BLaER1 treated with 17β-estradiol and CSF1 and Interleukin-3, amounts not matched to agents 10 nM and 100 nM (cell line): ENCODE data around the gene NEK9.
A peak's percentile ranks its signal among the peaks of the same experiment; 100 is the strongest.
"Not testable (repeated sequence)": the region's sequence is repeated elsewhere in the genome, so short reads cannot be mapped to it uniquely, and the experiment has no call there.

ENCODE experiments used
- H3K27ac ChIP-seq, 11 experiments: shearing (Covaris generic); formaldehyde crosslinking; 2 replicates each; pipeline ENCODE4 v1.8.1; 2022
- H3K27me3 ChIP-seq, 11 experiments: shearing (Covaris generic); formaldehyde crosslinking; 2 replicates each; pipeline ENCODE4 v1.8.1; 2022
- H3K36me3 ChIP-seq, 11 experiments: shearing (Covaris generic); formaldehyde crosslinking; 2 replicates each; pipeline ENCODE4 v1.8.1; 2022
- H3K4me1 ChIP-seq, 10 experiments: shearing (Covaris generic); formaldehyde crosslinking; 2 replicates each; pipeline ENCODE4 v1.8.1; 2022
- H3K4me2 ChIP-seq, 11 experiments: shearing (Covaris generic); formaldehyde crosslinking; 2 replicates each; pipeline ENCODE4 v1.8.1; 2022
- H3K4me3 ChIP-seq, 10 experiments: shearing (Covaris generic); formaldehyde crosslinking; 2 replicates each; pipeline ENCODE4 v1.8.1; 2022
- H3K9ac ChIP-seq, 11 experiments: shearing (Covaris generic); formaldehyde crosslinking; 2 replicates each; pipeline ENCODE4 v1.8.1; 2022
- H3K9me3 ChIP-seq, 11 experiments: shearing (Covaris generic); formaldehyde crosslinking; replicated peaks in 1 of 11; 2 replicates each; pipeline ENCODE4 v1.8.1; 2022
- H4K20me1 ChIP-seq, 11 experiments: shearing (Covaris generic); formaldehyde crosslinking; 2 replicates each; pipeline ENCODE4 v1.8.1; 2022
- Cebpa-rat ChIP-seq, 11 experiments: shearing (Covaris generic); IDR thresholded peaks; 2 replicates each; pipeline ENCODE4 v1.8.1; 2022

Gene NEK9

DNA sequence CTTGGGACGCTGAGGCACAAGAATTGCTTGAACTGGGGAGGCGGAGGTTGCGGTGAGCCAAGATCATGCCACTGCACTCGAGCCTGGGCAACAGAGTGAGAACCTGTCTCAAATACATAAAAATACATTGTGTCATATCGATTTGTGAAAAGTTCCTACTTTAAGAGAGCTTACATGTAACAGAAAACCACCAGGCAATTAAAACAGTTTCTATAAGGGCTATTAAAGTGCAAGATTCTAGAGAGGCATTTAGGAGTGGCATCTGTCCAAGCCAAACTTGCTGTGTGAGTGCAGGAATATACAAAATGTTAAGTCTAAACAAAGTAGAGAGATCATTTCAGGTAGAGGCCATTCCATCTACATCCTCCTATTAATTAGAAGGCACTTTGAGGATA lies 1.7 kb upstream of the NEK9 start:
- Histone ChIP-seq H3K4me1 (peaks cover 25 to 63% (median 43%) of the 10 kb centered on the region in 10 experiments), H3K4me3 (no peak overlapping the region), H3K27me3 (no peaks in the 10 kb centered on the region), H3K9me3 (peaks cover 0 to 3% (median 2%) of the 10 kb centered on the region in 11 experiments; a peak in 13 of 22 replicates), H3K9ac (0 out of 22 replicates have a peak overlapping the region, but pooled peaks of 1 of the 11 experiments have one; percentile 99), H4K20me1 (no peaks in the 10 kb centered on the region; a peak in 1 of 22 replicates), H3K27ac (no peak overlapping the region), H3K4me2 (peak overlapping the region; percentile 80 to 99 (median 91); a peak in 14 of 22 replicates), H3K36me3 (peaks cover 24 to 56% (median 39%) of the 10 kb centered on the region in 11 experiments; a peak in 21 of 22 replicates)
- TF ChIP-seq Cebpa-rat (IDR thresholded peaks at IDR 0.05), result no peak

DNA sequence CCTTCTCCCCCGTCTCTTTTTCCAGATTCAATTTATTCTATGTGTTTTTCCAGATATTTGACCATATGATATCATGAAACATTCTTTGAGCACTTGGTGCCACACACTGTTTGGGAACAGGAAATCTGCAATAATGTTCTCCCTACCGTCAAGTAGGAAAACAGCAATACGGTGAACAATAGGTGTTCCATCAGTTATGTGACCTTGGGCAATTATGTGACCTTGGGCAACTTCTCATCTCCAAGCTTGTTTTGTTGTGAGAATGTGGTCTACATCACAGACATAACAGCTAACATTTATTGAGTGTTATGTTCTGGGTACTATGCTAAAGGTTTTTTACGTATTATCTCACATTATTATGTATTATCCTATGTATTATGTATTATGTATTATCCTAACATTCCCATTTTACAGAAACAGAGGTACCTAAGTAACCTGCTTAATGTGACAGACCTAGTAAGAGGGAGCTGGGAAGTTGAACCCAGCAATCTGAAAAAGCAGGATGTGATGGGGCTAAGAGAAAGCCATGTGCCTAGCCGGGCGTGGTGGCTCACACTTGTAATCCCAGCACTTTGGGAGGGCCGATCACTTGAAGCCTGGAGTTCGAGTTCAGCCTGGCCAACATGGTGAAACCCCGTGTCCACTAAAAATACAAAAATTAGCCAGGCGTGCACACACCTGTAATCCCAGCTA lies 1.2 kb upstream of the NEK9 start:
- H3K9me3 ChIP-seq, result no peaks in the 10 kb centered on the region
- H3K9ac ChIP-seq, result peak overlapping the region; percentile 94 to 99 (median 95); a peak in 19 of 22 replicates
- peak overlapping the region; percentile 80 to 99 (median 91) for H3K4me2 ChIP-seq
- no peaks in the 10 kb centered on the region for H3K27me3 ChIP-seq
- peak overlapping the region; percentile 63 to 85 (median 74) for H3K4me3 ChIP-seq
- no peaks in the 10 kb centered on the region; a peak in 1 of 22 replicates for H4K20me1 ChIP-seq
- TF ChIP-seq Cebpa-rat (IDR thresholded peaks at IDR 0.05), result no peak
- peaks cover 25 to 63% (median 43%) of the 10 kb centered on the region in 10 experiments for H3K4me1 ChIP-seq
- peak overlapping the region in 9 of 11 experiments; percentile 96 to 99 (median 97); a peak in 17 of 22 replicates for H3K27ac ChIP-seq
- H3K36me3 ChIP-seq, result peaks cover 19 to 56% (median 34%) of the 10 kb centered on the region in 11 experiments; a peak in 20 of 22 replicates

DNA sequence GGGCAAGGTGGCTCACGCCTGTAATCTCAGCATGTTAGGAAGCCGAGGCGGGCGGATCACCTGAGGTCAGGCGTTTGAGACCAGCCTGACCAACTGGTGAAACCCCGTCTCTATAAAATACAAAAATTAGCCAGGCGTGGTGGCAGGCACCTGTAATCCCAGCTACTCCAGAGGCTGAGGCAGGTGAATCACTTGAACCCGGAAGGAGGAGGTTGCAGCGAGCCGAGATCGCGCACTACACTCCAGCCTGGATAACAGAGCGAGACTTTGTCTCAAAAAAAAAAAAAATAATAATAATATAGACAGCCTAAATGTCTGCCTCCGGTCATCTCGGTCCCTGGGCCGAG lies 599 bp upstream of the NEK9 start:
- H4K20me1 ChIP-seq, H3K9me3 ChIP-seq, H3K27me3 ChIP-seq: not testable (repeated sequence)
- Histone ChIP-seq H3K9ac (peak overlapping the region; percentile 94 to 99 (median 95)), H3K4me1 (peaks cover 25 to 57% (median 40%) of the 10 kb centered on the region in 10 experiments), H3K4me3 (peak overlapping the region; percentile 63 to 85 (median 74)), H3K4me2 (peak overlapping the region; percentile 80 to 99 (median 91)), H3K36me3 (peaks cover 17 to 58% (median 32%) of the 10 kb centered on the region in 11 experiments; a peak in 19 of 22 replicates), H3K27ac (peak overlapping the region; percentile 94 to 99 (median 96))

- Histone ChIP-seq H3K4me3 (peak overlapping the region; percentile 63 to 85 (median 74)), H3K4me1 (peaks cover 25 to 67% (median 47%) of the 10 kb centered on the region in 10 experiments), H3K36me3 (peaks cover 10 to 59% (median 27%) of the 10 kb centered on the region in 11 experiments; a peak in 19 of 22 replicates), H3K9me3 (no peaks in the 10 kb centered on the region), H3K27me3 (no peaks in the 10 kb centered on the region), H3K27ac (peak overlapping the region; percentile 94 to 99 (median 96)), H4K20me1 (no peaks in the 10 kb centered on the region; a peak in 1 of 22 replicates), H3K9ac (peak overlapping the region; percentile 94 to 99 (median 95)), H3K4me2 (peak overlapping the region; percentile 80 to 99 (median 91))
- no peak for TF ChIP-seq Cebpa-rat (IDR thresholded peaks at IDR 0.05)
Measured at GRCh38 chr14:75126121-75126544, 715 bp downstream of the NEK9 start.

- H3K4me1 ChIP-seq, result peaks cover 25 to 72% (median 52%) of the 10 kb centered on the region in 10 experiments
- H3K9me3 ChIP-seq, result no peaks in the 10 kb centered on the region
- H3K36me3 ChIP-seq, result peaks cover 8 to 57% (median 24%) of the 10 kb centered on the region in 11 experiments; a peak in 19 of 22 replicates
- peak overlapping the region in 10 of 11 experiments; percentile 94 to 99 (median 96); a peak in 19 of 22 replicates for H3K27ac ChIP-seq
- no peaks in the 10 kb centered on the region; a peak in 2 of 22 replicates for H4K20me1 ChIP-seq
- peak overlapping the region; percentile 63 to 85 (median 74) for H3K4me3 ChIP-seq
- no peak for TF ChIP-seq Cebpa-rat (IDR thresholded peaks at IDR 0.05)
- peak overlapping the region; percentile 94 to 99 (median 95); a peak in 20 of 22 replicates for H3K9ac ChIP-seq
- no peaks in the 10 kb centered on the region for H3K27me3 ChIP-seq
- H3K4me2 ChIP-seq, result peak overlapping the region; percentile 80 to 99 (median 91)
Measured at GRCh38 chr14:75125617-75126016, 1.2 kb downstream of the NEK9 start.

DNA sequence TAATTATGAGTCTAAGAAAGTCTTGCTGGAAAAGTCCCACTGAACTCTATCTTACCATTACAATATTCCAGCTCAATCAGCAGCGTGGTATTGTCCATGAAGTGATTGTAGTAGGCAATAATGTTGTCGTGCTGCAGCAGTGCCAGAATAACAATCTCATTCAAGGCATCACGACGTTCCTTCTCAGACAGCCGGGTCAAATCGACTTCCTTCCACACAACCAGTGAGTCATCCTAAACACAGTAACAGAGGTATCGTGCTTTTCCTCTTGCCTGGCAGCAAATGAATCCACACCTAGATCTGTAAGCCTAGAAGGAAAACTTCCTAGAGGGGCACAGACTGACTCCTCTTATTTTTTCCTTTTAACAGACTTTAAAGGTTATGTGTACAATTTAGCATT lies 2.9 kb downstream of the NEK9 start:
- Histone ChIP-seq H3K27me3 (no peaks in the 10 kb centered on the region), H3K27ac (no peak overlapping the region; a peak in 1 of 22 replicates), H3K9ac (peak overlapping the region in 2 of 11 experiments; percentile 5 to 15; a peak in 2 of 22 replicates), H3K4me3 (no peak overlapping the region), H3K36me3 (peaks cover 17 to 60% (median 26%) of the 10 kb centered on the region in 11 experiments), H3K4me2 (peak overlapping the region in 6 of 11 experiments; percentile 16 to 99 (median 88); a peak in 12 of 22 replicates), H3K9me3 (no peaks in the 10 kb centered on the region), H4K20me1 (no peaks in the 10 kb centered on the region; a peak in 2 of 22 replicates), H3K4me1 (peaks cover 25 to 81% (median 57%) of the 10 kb centered on the region in 10 experiments)
- no peak for TF ChIP-seq Cebpa-rat (IDR thresholded peaks at IDR 0.05)

GRCh38 chr14:75121552-75121951 lies 5.3 kb downstream of the NEK9 start:
- Histone ChIP-seq H3K9me3 (no peaks in the 10 kb centered on the region), H3K4me3 (no peak overlapping the region), H3K36me3 (peaks cover 34 to 74% (median 46%) of the 10 kb centered on the region in 11 experiments), H3K27ac (peak overlapping the region in 4 of 11 experiments; percentile 9 to 60 (median 45); a peak in 7 of 22 replicates), H4K20me1 (no peaks in the 10 kb centered on the region; a peak in 2 of 22 replicates), H3K27me3 (no peaks in the 10 kb centered on the region), H3K4me1 (peaks cover 9 to 65% (median 42%) of the 10 kb centered on the region in 10 experiments), H3K4me2 (peak overlapping the region in 5 of 11 experiments; percentile 56 to 83 (median 74); a peak in 10 of 22 replicates), H3K9ac (no peak overlapping the region)
- no peak for TF ChIP-seq Cebpa-rat (IDR thresholded peaks at IDR 0.05)

DNA sequence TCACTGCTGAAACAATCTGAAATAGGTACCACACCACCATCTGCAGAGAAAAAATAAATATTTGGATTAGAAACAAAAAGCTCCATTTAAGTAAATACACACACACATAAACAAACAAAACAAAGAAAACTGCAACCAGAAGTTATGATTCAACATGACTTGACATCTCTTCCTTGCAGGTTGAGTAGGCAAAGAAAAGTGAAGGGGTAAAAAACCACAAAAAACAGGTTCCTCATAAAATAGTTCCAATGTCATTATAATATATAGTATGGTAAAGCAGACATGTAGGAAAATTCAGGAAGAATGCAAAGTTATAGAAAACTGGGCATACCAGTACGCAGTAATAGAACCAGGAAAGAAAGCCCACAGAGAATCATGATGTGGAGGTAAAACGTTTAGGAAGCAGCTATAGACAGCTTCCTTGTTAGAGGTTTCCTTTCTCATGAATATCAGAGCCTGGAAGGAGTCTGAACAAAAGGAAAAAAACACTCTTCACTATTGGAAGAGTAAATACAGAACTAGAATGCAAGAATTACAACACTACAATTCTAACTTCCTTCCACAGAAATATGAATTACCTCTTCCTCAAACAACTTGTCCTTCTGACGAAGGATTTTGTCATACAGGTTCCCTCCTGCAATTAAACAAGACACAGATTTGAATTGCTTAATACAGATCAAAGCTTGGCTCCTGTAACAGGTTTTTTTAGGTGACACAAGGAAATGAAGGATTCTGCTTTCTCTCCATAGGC lies 6.1 kb downstream of the NEK9 start:
- peak overlapping the region in 3 of 11 experiments; percentile 8 to 16 (median 14); a peak in 2 of 22 replicates for H3K9ac ChIP-seq
- peak overlapping the region in 7 of 11 experiments; percentile 9 to 83 (median 66); a peak in 13 of 22 replicates for H3K4me2 ChIP-seq
- TF ChIP-seq Cebpa-rat (IDR thresholded peaks at IDR 0.05), result no peak
- no peak overlapping the region for H3K4me3 ChIP-seq
- peaks cover 42 to 83% (median 54%) of the 10 kb centered on the region in 11 experiments for H3K36me3 ChIP-seq
- no peaks in the 10 kb centered on the region; a peak in 2 of 22 replicates for H4K20me1 ChIP-seq
- no peaks in the 10 kb centered on the region for H3K9me3 ChIP-seq
- H3K27me3 ChIP-seq, result no peaks in the 10 kb centered on the region
- peaks cover 3 to 61% (median 37%) of the 10 kb centered on the region in 10 experiments for H3K4me1 ChIP-seq
- H3K27ac ChIP-seq, result peak overlapping the region in 5 of 11 experiments; percentile 9 to 60 (median 41); a peak in 9 of 22 replicates
